CD4-positive, alpha-beta T cell treated with Interleukin-15 for 4 hours (primary cell): ENCODE data around the gene KIAA2012.

ENCODE experiments used
- DNase-seq: peaks from one replicate; pipeline ENCODE4 v3.0.0-alpha.2; 2020; ENCODE audit warnings: low spot score

KIAA2012 gene

DNA sequence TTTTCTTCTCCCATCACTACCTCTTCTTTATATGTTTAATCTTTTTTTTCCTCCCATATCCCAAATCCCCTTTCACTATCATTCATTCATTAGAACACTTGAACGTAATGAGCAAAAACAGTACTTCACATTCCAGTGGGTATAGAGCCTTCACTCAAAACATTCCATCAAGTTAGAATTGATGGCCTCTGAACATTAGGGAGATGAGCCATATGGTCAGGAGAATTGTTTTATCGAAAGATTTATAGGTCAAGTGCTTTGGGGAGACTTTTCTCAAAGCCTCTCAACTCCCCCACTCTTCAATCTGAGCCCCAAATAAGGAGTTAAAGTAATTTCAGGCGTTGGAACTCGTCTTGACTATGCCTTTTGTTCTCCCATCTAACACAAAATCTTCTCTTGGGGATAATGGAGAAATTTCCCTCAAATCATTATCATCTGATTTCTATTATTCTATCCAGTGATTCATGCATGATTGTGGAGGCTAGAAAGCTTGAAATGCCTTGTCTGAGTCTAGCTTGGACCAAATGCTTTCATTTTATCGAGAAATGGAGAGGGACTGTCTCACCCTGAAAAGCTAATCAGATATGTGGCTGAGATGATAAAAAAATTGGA is 79.2 kb downstream of the KIAA2012 start:
- no peak for DNase-seq

DNA sequence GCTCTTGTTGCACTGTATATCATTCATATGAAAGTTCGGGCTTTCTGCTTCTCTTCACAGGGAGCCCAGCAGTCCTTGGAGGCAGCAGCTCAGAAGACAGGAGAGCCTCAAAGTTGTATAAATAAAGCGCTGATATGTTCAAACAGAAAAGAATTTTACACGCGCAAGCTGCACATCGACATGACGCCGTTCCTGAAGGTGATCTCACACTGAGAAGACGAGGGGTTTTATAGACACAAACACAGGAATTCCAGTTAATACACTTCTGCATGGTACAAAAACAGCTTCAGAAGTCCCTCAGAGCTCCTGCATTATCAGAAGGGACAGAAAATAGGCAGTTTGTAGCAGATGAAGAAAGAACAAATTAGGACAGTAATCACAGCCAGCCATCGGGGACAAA is 81.6 kb downstream of the KIAA2012 start:
- DNase-seq: no peak

DNA sequence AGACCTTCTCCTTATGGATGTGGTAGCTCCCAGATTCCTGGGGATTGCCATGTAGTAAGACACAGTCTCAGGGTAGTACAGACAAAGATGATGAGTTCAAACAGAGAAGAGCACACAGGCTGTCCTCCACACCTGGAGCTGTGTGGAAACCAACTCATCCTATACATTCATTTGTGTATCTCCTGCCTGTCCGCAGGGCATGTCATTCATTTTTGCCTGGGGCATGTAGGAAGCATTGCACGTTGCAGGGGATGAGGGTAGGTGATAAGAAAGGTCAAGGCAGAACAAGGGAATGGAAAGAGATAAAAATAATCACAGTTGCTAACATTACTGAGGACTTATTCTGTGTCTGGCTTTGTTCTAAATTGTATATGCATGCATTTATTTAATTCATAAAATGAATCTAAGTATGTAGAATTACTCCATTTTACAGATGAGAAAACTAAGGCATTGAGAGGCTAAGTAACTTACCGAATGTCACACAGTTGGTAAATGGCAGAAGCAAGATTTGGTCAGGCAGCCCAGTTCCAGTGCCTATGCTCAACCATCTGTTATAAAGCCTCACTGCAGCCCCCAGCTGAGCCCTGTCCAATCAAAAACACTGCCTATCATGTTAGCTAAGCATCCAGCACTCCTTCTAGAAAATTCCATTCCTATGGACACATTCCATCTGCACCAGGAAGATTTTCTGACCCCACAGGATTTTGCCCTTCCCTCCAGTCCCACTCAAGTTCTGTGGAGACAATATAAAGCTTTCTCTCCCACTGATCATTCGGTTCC is 84.3 kb downstream of the KIAA2012 start:
- no peak for DNase-seq

DNA sequence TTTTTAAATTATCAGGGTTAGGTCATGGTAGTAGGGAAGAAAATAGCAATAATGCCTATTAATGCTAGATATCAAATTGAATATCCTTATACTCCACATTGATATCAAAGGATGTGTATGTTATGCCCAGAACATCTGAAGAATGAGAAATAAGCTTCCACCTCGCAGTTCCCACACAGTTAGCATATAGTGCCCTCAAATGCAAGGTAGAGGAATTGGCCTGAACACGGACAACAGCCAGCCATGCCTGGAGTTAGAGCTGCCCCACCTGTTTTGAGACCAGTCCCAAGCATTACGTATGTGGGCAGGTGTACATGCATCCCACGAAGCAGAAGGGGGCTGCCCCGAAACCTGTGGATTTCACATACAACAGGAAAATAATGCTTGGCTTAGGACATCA is 85.7 kb downstream of the KIAA2012 start:
- DNase-seq: no peak

DNA sequence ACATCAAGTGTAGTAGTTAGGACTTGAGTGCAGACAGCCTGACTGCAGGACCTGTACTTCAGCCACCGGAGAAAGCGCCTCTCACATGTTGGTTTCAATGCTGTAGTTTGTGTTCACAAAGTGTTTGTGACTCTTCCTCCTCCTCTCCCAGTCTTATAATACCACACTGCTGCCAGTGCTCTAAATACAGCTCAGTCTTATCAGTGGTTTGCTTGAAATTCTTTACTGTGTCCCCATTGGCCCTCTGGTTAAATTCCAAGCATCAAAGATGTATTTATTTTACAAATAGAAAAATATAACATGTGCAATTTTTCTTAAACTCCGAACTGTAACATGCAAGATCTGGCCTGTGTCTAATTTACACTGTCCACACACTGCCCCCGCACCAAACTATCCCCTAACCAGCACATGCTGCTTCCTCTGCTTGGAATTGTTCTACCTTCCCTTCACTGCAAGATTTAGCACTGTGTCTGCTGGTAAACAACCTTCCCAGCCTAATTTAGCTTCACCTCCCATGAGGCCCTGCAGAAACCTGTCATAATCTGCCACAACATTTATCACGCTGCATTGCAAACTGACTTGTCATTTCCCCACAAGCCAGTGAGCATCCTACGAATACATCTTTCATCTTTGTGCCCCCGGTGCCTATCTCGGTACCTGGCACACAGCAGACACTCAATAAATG is 88.2 kb downstream of the KIAA2012 start:
- DNase-seq: no peak

DNA sequence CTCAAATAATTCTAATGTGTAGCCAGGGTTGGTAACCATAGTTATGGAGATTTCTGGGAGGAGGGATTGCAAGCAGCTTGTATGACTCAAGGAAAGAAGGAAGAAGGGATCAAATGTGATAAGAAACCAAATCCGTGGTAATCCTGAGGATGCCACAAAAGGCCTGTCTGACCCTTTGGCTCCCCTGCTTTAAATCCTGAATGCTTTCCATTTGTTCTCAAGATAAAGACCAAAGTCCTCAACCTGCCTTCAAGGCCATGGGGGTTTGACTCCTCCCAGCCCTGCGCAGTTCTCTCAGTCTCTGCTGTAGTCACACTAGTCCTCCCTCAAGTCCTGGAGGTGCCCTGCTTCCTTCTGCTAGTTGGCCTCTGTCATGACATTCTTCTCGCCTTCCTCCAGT is 91.4 kb downstream of the KIAA2012 start:
- DNase-seq: no peak

DNA sequence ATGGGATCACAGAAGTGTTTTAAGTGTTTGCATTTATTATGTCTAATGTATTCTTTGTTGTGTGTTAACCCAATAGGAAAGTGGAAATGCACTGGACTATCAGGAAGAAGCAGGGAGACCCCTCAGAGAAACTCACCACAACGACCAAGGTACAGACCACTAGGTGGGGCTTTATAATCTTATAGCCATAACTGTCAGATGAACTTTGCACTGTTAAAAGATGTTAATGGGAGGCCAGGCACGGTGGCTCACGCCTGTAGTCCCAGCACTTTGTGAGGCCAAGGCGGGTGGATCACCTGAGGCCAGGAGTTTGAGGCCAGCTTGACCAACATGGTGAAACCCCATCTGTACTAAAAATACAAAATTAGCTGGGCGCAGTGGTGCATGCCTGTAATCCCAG is 92.2 kb downstream of the KIAA2012 start:
- no peak for DNase-seq

DNA sequence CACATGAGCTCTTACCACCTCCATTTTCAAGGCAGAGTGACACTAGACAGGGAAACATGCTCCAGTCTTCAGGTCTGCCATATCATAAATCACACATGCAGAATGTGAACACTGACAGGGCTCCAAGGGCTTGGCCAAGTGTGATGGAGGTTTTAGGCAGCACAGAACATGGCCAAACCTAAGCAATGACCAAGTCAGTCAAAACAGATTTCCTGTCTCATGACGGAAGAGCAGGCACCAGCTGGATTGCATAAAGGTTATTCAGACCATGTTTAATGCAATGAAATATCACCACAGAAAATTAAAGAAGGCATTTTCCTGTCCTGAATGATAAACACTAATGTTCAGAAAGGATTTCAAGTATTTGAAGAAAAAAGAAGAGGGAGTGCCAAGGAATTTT is 92.9 kb downstream of the KIAA2012 start:
- DNase-seq: no peak

DNA sequence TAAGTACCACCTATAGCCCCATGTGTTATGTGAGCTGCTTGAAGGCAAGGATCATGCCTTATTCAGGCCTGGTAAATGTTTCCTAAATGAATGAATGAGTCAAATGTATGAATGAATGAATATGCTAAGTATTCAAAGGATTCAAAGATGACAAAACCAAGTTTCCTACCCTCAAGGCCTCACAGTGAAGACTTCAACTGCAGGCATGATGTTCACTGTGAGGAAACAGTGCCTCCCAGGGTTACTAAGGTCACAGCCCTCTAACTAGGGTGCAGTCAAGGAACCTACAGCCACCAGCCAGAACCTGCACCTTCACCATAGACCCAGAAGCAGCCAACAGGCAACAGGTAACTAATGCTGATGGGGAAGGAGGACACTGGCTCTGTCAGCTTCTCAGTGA is 96.1 kb downstream of the KIAA2012 start:
- DNase-seq: no peak

DNA sequence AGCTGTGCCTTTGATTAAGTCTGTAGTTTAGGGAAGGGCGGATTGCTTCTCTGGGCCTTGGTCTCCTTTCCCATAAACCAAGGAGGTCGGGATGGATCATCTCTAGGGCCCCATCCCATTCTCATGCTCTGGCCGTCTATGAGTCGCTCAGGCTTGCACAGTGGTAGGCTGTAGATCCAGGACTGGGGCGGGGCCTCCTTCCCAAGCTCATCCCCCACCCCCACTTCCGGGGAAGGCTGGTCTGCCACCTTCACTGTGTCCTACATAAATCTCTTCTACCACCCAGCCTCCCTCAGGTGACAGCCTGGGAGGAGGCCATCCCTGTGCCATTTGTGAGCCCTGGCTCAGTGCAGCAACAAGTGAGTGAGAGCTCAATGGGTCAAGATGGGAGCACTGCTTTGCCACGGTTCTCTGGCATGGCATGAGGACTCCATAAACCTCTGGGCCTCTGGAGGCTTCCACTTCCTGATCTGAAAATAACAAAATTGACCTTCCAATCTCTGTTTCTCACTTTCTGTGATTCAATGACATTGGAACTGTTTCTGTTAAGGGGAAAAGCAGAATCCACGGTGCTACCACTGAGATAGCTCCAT is 96.9 kb downstream of the KIAA2012 start:
- DNase-seq: no peak

DNA sequence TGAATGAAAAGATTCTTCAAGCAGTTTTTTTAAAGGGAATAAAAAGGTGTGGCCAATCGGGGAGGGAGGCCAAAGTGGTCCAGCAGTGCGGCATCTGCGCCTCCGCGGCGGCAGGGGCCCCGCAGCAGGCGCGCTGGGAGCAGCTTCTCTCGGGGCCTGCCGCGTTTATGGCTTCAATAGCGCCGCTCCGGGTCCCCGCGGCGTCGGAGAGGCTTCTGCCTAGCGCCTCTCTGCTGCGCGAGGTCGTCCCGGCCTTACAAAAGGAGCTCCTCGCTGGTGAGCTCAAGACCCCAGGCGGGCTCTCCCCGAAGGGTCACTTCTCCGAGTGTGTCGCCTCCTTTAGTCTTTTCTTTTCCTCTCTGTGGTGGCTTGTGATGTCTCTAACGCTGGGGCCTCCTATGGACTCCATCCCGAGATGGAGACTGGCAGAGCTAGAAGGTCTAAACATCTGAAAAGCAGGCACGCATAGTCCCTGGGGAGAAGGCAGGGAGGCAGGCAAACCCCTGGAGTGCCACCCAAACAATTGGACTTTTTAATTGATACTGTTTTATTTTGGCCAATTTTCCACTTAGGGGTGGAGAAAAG is 98.3 kb downstream of the KIAA2012 start:
- DNase-seq: no peak

DNA sequence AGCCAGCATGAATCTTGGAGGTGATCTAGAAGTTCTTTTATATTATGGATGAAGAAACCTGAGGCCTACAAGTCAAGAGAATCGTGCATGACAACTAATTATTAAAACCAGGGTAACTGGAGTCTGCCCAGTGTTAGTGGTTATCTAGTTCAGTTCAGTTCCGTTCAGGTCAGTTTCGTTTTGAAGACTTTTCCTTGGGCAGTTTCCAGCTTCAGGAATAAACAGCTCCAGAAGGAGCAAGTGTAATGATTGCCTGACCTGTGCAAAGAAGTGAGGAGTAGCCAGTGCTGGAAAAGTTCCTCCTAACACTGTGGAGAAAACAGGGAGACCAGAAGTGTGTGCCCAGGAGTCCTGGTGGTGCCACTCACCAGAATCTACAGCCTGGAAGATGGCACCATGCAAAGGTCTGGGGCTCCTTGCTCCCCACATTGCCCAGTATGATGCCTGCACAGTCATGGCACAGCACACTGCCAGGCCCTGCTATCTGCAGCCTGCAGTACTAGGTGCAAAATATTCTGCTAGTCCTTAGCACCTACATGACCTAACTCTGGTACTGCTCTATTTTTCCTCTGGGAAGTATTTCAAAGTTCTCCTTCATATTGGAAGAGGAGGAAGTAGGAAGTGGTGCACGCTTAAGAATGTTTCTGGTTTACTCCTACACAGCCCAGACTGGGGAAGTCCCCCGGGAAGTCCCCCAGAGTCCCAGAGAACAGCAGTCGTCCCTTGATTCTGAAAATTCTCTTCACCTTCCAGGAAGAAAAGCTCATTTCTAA is 99.6 kb downstream of the KIAA2012 start:
- DNase-seq: peak; percentile 51

DNA sequence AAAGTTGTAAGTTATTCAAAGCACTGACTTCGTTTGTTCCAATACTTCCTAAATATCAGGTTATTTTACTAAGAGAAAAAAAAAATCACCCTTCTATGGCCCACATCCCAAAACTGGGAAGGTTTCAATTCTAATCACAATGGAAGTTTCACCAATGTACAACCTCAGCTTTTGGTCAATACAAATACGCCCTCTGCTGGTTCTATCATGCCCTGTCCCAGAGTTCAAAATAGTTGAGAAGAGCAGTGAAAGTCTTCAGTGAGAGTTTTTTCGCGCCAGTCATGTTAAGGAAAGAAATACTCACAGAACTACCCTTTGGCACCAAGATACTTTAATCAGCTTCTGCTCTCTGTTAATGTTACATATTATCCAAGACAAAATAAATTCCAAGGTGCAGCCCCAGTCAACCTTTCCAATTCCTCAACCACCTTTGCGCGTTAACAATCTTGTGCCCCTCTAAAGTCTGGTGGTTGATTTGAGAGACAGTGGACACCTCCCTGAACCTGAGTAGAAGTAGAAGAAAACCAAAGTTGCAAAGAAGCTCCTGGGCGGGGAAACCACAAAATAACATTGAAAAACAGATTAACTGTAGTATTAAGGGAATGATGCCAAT is 105.4 kb downstream of the KIAA2012 start:
- DNase-seq: peak; percentile 67

DNA sequence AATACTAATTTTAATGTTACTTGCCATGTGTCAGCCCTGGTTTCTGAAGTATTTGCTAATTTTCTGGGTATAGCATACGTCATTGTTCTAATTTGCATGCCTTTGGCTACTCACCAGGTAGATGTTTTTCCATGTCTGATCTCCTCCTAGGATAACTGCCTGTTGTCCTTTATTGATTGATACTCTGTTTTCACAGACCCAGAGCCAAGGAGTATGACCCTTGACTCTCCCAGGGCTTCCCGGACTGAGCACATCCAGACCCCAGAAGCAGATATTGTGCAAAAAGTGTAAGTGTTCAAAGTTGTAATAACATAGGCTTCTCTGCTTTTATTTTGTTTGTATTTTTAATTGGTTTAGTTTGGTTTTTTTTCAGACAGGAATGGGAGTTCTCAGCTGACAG is 111.5 kb downstream of the KIAA2012 start:
- DNase-seq: no peak

DNA sequence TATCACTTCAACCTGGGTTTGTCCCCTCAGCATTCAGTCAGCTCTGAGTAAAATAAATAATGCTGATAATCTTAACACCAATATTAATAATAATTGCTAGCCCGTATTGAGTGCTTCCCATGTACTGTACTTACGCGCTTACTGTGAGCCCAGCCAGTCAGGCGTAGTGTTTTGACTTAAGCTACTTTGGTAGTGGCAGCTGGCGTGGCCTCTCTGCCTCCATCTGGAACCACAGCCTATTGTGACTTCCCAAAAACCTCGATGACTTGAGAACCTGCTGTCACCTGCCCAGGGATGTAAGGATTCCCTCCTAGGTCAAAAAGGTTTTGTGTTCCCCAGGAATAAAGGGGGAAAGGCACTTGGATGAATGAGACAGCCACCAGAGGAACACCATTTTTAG is 112.1 kb downstream of the KIAA2012 start:
- no peak for DNase-seq

DNA sequence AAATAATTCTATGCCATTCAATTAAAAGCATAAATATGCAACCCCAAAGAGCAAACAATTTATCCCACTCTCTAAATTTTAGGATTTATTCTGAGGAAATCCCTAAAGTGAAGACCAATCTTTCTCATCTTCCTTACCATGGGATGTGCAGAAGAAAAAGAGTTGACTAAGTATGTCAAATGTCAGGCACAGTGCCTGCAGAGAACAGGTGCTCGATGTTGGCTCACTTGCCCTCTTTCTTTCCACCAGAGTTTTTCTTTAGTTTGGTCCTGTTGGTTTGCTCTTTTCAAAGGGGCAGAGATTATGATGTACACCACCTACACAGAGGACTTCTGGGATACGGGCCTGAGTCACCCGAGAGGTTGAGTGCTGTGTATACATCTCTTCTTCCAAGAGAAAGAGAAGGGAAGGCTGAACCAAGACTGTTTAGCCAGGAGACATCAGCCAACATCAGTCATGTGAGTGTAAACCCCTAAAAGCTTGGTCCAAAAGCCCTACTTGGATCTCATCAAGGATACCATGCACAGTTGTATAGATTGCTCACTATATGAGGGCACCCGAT is 113.7 kb downstream of the KIAA2012 start:
- DNase-seq: no peak

DNA sequence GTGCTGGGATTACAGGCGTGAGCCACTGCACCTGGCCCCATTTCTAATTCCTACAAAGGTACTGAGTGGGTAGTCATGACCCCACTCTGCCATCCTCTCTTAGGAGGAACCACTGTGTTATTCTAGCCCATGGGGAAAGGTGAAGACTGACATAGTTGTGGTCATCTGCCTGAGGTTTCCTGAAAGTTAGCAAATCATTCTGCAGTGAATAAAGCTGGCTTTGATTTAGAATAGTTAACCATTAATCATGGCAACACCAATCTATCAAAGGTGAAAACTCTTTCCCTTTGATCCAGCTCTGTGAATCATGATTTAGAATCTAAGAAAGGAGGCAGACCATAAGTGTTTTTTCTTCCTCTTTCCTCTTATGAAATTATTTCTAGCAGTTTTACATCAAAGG is 114.5 kb downstream of the KIAA2012 start:
- no peak for DNase-seq

DNA sequence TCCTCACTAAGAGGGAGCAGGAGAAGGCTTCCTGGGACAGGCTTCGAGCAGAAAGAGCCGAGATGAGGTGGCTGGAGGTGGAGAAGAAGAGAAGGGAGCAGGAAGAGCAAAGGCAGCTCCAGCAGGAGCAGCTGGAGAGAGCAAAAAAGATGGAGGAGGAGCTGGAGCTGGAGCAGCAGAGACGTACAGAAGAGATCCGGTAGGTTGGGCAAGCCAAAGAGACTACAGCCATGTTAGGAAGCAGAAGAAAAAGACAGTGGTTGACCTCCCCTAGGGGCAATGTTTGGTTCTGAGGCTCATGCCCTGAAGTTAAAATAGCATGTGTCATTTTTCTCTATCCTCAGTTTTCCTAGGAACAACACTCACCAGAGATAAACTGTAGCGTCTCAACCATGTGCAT is 120.2 kb downstream of the KIAA2012 start:
- no peak for DNase-seq

DNA sequence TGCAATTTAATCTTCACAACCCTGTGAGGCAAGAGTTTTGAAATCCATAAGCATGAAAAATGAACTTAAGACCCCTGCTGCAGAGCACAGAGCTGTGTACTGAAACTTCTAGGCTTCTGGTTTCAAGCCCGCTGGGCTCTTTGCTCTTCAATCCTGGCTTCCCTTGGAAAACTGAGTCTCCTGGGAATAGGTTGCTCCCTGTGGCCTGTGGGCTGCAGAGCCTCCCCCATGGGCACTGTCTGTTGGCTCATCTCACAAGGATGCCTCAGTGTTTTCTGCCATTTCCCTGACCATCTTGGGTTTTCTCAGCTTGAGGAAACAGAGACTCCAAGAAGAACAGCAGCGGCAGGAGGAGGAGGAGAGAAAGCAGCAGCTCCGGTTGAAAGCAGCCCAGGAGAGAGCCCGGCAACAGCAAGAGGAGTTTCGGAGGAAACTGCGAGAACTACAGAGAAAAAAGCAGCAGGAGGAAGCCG is 120.9 kb downstream of the KIAA2012 start:
- no peak for DNase-seq

DNA sequence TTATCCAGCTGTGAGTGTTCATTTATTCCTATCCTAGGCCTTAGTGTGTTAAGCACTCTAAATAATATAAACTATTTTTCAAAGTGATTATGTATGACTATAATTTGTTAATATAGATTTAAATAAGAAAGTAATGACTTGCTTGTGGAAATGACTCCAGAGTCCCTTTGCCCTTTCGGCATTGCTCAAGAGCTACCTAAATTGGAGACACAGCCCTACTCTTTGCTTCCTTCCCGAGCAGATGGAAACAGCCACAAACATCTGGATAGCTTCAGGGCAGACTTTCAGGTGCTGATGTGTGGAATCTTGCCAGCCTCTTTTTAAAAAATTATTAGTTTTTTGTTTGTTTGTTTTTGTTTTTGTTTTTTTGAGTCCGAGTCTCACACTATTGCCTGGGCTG is 121.4 kb downstream of the KIAA2012 start:
- no peak for DNase-seq

DNA sequence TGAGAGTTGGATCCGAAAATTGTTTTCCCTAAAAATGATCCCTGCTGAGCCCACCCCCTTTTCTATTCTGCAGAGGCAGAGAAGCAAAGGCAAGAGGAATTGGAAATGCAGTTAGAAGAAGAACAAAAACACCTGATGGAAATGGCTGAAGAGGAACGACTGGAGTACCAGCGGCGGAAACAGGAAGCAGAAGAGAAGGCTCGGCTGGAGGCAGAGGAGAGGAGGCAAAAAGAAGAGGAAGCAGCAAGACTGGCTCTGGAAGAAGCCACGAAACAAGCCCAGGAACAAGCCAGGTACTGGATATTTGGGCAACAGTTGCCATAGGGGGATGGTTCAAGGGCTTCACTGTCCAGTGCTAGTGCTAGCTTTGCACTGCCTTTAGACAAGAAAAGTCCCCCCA is 123.7 kb downstream of the KIAA2012 start:
- no peak for DNase-seq
